B cell (primary cell): Measurements from ENCODE around the gene EHHADH.

ENCODE experiments used
- CTCF ChIP-seq: fragments of 200-600 bp; IDR thresholded peaks from one replicate; pipeline ENCODE4 v1.8.0; 2022; ENCODE audit warnings: antibody characterized with exemption, mild to moderate bottlenecking
- EZH2 ChIP-seq: IDR thresholded peaks from 2 replicates; pipeline ENCODE4 v1.6.1; 2012; ENCODE audit warnings: borderline replicate concordance, low read depth, mild to moderate bottlenecking, moderate library complexity, low read length; ENCODE audit not compliant: insufficient read depth, poor library complexity, severe bottlenecking

- TF ChIP-seq EZH2 (no peak), CTCF (peak; percentile 60)
Observed at GRCh38 chr3:185280572-185281365, 26.9 kb upstream of the EHHADH start.
